Fibroblast of lung (primary cell): ENCODE results near the gene C1QTNF8.

Experiments used
- EZH2 ChIP-seq: IDR thresholded peaks from 2 replicates; pipeline ENCODE4 v1.5.1; 2012; ENCODE audit warnings: low read length, control low read depth, mild to moderate bottlenecking; ENCODE audit errors: missing control alignments
- TF ChIP-seq, protein P1 (sequence below), 2 donors: IDR thresholded peaks in 1 of 2; conservative IDR thresholded peaks in 1 of 2; 1 replicate in 1 of 2; 2 replicates in 1 of 2; pipeline ENCODE4 v1.5.1; 2011 to 2012; ENCODE audit warnings: low read length in 2 of 2, control low read depth in 1 of 2, inconsistent platforms in 1 of 2, low read depth in 1 of 2, mild to moderate bottlenecking in 1 of 2

DNA sequence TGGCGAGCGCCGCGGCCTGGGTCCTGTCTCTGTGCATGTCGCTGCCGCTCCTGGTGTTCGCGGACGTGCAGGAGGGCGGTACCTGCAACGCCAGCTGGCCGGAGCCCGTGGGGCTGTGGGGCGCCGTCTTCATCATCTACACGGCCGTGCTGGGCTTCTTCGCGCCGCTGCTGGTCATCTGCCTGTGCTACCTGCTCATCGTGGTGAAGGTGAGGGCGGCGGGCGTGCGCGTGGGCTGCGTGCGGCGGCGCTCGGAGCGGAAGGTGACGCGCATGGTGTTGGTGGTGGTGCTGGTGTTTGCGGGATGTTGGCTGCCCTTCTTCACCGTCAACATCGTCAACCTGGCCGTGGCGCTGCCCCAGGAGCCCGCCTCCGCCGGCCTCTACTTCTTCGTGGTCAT lies 16.7 kb downstream of the C1QTNF8 start:
- TF ChIP-seq, protein P1, sequence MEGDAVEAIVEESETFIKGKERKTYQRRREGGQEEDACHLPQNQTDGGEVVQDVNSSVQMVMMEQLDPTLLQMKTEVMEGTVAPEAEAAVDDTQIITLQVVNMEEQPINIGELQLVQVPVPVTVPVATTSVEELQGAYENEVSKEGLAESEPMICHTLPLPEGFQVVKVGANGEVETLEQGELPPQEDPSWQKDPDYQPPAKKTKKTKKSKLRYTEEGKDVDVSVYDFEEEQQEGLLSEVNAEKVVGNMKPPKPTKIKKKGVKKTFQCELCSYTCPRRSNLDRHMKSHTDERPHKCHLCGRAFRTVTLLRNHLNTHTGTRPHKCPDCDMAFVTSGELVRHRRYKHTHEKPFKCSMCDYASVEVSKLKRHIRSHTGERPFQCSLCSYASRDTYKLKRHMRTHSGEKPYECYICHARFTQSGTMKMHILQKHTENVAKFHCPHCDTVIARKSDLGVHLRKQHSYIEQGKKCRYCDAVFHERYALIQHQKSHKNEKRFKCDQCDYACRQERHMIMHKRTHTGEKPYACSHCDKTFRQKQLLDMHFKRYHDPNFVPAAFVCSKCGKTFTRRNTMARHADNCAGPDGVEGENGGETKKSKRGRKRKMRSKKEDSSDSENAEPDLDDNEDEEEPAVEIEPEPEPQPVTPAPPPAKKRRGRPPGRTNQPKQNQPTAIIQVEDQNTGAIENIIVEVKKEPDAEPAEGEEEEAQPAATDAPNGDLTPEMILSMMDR (conservative IDR thresholded peaks at IDR 0.05 in 1 of 2, IDR thresholded peaks at IDR 0.05 in 1 of 2; ENCODE audit: low read depth in 1 of 2, low read length in 2 of 2), result no peak
- TF ChIP-seq EZH2, result no peak
